Stimulated activated CD8-positive, alpha-beta memory T cell treated with anti-CD3 and anti-CD28 coated beads, Interleukin-7, amount 100 ng/mL, for 24 hours (primary cell): ENCODE data around the gene COX6B2.
"Not testable (repeated sequence)": the region's sequence is repeated elsewhere in the genome, so short reads cannot be mapped to it uniquely, and the experiment has no call there.

Source experiments
- DNase-seq: peaks from one replicate; pipeline ENCODE4 v3.0.0-alpha.2; 2020; ENCODE audit warnings: low read depth

COX6B2 gene

DNA sequence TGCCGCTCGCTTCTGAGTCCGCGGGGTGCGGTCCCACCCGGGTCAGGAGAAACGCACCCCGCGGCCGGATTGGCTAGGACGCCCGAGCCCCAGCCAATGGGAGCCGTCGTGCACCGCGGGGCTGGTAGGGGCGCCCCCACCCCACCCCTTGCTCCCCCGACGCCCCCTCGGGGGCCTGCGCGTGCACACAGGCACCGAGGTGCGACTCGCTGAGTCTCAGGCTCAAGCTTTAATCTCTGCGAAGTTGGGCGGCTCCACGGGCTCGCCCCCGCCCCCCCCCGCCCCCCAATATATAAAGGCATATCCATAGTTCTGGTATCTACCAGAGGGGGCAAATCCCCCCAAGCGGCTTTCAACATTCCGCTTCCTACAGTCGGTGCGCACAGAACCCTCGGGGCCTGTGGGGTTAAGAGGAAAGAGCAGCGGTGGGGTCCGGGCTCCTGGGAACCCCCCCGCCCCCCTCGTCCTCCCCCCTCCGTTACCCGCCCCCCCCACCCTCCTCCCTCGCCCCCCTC is at the start of gene COX6B2:
Gene COX6B2 (minus strand): TSS at position 22 of the 515 bp plus-strand sequence. CDS start 198 bp downstream, outside the sequence.
- no peak for DNase-seq

- DNase-seq: no peak
Measured at GRCh38 chr19:55402509-55402908, 48.0 kb upstream of the COX6B2 start.

- DNase-seq: not testable (repeated sequence)
Measured at GRCh38 chr19:55401390-55401789, 46.9 kb upstream of the COX6B2 start.

DNA sequence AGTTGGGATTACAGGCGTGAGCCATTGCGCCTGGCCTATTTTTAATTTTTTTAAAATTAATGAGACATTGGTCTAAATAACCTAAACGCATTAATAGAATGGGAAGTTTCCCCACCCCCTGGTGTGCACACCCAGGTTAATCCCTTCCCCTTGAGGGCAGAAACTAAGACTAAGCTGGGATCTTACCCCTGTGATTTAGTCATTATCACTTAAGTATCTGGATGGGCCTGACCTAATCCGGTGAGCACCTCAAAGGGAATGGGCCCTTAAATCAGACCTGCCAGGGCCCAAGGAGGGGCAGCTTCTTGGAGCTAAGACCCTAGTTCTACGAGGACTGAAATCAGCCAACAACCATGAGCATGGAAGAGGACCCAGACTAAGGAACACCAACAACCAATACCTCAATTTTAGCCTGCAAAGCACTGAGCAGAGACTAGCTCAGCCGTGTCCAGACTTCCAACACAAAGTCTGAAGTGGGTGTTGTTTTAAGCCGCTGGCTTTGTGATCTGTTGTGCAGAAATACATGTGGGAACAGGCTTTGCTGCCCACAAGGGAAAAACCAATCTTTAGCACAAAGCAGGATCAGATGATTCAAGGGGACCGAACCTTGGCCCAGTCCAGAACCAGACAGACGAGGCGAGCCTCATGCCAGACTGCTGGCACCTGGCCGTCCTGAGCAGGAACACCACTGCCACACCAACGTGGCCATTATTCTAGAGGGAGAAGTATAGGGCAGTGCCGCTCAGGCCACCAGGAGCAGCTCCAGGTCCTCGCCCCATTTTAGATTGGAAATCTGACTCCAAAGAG is 46.0 kb upstream of the COX6B2 start:
- no peak for DNase-seq

- DNase-seq: no peak
Measured at GRCh38 chr19:55398200-55398925, 43.8 kb upstream of the COX6B2 start.

DNA sequence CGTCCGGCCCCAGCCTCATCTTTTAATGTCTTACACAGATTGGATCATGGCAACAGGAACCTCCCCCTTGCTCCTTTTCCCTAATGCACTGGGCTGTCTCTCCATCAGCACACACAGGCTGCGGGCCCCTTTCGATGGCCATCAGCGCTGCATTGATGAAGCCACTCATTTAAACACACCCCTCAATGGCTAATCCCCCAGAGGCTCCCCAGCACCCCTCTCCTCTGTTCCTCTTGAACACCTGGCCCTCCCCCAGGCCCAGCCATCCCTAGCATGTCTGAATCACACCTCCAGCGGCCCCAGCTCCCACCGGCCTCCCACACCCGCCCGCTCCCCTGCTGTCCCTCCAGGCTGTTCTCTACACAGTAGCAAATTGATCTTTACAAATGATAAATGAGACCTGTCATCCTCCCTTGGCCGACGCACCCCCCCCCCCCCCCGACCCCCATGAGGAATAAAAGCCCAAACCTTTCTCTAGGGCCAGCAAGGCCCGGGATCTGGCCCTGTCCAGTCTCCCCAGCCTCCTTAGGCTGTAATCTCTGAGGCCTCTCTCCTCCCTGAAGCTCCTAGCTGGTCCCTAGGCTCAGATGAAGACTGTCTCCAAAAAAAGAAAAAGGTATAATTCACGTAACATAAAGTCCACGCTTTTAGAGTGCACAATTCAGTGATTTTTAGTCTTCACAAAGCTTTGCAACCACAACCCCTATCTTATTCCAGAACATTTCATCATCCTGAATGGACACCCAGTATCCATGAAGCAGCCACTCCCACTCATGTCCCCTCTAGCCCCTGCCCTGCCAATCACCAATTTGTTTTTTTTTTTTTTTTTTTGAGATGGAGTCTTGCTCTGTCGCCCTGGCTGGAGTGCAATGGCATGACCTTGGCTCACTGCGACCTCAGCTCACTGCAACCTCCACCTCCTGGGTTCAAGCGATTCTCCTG is 38.6 kb upstream of the COX6B2 start:
- no peak for DNase-seq

GRCh38 chr19:55391702-55392615 is 37.4 kb upstream of the COX6B2 start:
- DNase-seq: no peak

DNA sequence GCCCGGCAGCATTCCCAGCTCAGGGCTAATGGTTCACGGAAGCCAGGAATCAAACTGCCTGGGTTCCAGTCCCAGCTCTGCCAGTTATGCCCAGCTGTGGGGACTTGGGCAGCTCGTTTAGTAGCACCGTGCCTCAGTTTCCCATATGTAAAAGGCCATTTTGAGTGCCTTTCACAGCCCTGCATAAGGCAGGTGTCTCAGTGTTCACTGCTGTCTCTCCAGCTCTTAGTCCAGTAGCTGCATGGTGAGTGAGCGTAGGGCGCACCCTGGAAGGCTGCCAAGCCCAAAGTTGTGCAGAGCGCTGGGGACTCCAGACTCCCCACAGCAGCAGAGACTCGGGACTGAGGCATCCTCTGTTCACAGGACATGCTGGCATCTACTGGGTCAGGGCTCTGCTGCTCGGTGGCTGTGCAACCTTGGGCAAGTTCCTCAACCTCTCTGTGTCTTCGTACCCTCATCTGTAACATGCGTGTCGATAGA is 36.7 kb upstream of the COX6B2 start:
- no peak for DNase-seq

DNA sequence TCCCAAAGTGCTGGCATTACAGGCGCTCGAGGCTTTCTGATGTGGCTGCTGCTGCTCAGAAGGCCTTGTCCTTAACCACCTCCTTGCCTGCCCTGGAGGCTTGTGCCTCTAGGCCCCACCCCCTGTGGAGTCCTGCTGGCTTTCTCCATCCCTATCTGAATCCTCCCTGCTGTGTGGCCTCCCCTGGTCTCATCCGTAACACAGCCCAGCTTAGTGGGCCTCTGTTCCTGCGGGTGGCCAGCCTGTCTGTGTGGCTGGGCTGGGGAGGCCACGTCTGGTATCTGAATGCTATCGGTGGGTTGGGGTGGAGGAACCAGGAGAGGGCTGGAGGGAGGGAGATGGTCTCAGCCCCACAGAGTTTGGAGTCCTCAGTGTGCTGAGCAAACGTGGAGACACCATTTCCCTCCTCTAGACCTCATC is 36.0 kb upstream of the COX6B2 start:
- no peak for DNase-seq

DNA sequence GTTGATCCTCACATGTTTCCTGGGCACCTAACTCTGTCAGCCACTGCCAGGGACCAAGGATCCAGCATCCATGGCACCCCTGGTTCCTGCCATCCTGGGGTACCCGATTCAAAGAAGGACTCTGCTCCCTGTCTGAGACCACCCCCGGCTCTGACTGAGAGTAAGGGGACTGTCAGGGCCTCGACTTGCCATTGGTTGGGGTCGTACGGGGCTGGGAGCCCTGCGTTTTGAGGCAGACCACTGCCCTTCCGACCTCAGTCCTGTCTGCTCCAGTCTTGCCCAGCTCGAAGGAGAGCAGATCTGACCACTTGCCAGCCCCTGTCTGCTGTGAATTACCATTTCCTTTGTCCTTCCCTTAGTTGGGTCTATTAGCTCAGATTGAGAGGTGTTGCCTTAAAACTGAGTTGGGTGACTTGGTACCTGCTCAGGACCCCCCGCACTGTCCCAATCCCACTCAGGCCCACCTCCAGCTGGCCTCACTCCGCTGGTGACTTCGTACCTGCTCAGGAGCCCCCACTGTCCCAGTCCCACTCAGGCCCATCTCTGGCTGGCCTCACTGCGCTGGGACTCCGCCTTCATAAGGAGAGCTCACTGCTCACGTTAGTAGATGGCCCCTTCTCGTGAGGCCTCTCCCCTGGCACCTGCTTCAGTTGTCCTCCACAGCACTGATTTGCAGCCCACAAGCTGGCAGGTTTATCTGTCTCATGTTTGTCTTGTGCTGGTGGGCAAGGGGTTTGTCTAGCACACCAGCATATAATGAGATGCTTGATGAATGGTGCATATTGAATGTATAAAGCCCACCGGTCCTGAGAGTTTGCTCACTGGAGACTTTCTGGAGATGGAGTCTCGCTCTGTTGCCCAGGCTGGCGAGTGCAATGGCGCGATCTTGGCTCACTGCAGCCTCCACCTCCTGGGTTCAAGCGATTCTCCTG is 35.1 kb upstream of the COX6B2 start:
- no peak for DNase-seq

DNA sequence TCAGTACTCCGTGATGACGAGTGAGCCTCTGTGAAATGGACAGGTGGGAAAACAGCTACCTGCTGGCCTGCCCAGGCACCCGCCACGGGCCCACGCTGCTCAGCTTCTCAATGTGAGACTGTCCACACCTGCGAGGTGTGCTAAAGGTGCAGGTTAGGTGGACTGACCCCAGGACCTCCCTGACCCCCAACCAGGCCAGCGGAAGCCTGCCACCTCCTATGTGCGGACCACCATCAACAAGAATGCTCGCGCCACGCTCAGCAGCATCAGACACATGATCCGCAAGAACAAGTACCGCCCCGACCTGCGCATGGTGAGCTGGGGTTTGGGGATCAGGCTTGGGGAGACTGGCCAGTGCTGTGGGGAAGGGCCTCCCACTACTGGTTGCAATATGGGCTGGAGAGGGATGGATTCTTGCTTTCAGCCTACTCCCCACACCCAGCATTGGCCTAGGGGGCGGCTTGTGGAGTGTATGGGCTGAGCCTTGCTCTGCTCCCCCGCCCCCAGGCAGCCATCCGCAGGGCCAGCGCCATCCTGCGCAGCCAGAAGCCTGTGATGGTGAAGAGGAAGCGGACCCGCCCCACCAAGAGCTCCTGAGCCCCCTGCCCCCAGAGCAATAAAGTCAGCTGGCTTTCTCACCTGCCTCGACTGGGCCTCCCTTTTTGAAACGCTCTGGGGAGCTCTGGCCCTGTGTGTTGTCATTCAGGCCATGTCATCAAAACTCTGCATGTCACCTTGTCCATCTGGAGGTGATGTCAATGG is 33.4 kb upstream of the COX6B2 start:
- no peak for DNase-seq

DNA sequence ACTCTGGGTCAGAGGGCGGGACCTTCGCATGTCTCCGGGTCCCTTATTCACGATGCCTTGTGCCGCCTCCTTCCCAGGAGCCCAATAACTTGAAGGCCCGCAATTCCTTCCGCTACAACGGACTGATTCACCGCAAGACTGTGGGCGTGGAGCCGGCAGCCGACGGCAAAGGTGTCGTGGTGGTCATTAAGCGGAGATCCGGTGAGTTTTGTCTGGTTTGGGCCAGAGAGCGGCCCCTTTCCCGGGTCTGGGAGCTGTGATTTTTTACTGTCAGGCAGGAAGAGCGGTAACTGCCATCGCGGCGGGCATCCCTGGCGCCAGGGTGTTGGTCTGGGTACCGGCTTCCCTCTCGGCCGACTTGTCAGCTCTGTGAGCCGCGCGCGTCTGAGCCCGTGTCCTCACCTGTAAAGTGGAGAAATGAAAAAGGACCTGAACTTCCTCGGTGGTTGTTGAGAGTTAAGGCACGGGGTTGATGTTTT is 32.0 kb upstream of the COX6B2 start:
- no peak for DNase-seq

GRCh38 chr19:55385724-55386492 is 31.4 kb upstream of the COX6B2 start, which contains the start of gene RPL28:
Gene RPL28, plus strand, starts transcription at chr19:55385932. Its CDS starts 426 bp downstream, at chr19:55386358.
- DNase-seq: peak; percentile 96

GRCh38 chr19:55384920-55385723 is 30.6 kb upstream of the COX6B2 start:
- DNase-seq: peak; percentile 93

- DNase-seq: no peak
Measured at GRCh38 chr19:55384131-55384919, 29.8 kb upstream of the COX6B2 start, which contains the start of gene TMEM238. Gene TMEM238, minus strand, starts transcription at chr19:55384292. Its CDS starts 33 bp downstream, at chr19:55384259.
